CMK (cell line): Measurements from ENCODE around the gene CENPX.
A peak's percentile ranks its signal among the peaks of the same experiment; 100 is the strongest.

Experiments
- DNase-seq: peaks from one replicate; pipeline ENCODE4 v3.0.0-alpha.2; 2010; ENCODE audit warnings: low read depth

The CENPX gene

GRCh38 chr17:81978524-81979298, 44.0 kb downstream of the CENPX start:
- DNase-seq = no peak

GRCh38 chr17:81977211-81977808, 45.4 kb downstream of the CENPX start, which contains the start of gene ASPSCR1:
ASPSCR1 (plus strand) TSS chr17:81977629; CDS start chr17:81977647, 18 bp downstream.
- DNase-seq = peak; percentile 79

- no peak for DNase-seq
Observed at GRCh38 chr17:81976332-81977210, 46.1 kb downstream of the CENPX start.

GRCh38 chr17:81973432-81973831, 49.2 kb downstream of the CENPX start:
- DNase-seq = no peak

- no peak for DNase-seq
Observed at GRCh38 chr17:81968850-81969812, 53.5 kb downstream of the CENPX start.
